HepG2 (cell line): ENCODE results near the gene KLHL21. TPM values are rescaled to one million over a fixed set of nuclear protein-coding genes. Genes with fewer than 3 reads are reported as not detected.

Source experiments
- GFI1 ChIP-seq: sonication (generic); formaldehyde crosslinking; IDR thresholded peaks from 2 replicates; pipeline ENCODE4 v1.5.0; 2020; ENCODE audit warnings: missing genetic modification reagents, mild to moderate bottlenecking, borderline replicate concordance
- GLMP ChIP-seq: sonication (generic); formaldehyde crosslinking; IDR thresholded peaks from 2 replicates; pipeline ENCODE4 v1.9.0; 2021; ENCODE audit warnings: missing genetic modification reagents, mild to moderate bottlenecking, borderline replicate concordance
- JUNB ChIP-seq: sonication (generic); formaldehyde crosslinking; IDR thresholded peaks from 2 replicates; pipeline ENCODE4 v1.8.0; 2022; ENCODE audit warnings: missing genetic modification reagents, mild to moderate bottlenecking, borderline replicate concordance
- POGZ ChIP-seq: sonication (generic); formaldehyde crosslinking; IDR thresholded peaks from 2 replicates; pipeline ENCODE4 v1.4.0; 2020; ENCODE audit warnings: mild to moderate bottlenecking, missing genetic modification reagents
- SKIL ChIP-seq: sonication (generic); formaldehyde crosslinking; IDR thresholded peaks from 2 replicates; pipeline ENCODE4 v1.8.0; 2022; ENCODE audit warnings: missing genetic modification reagents, mild to moderate bottlenecking, moderate library complexity, borderline replicate concordance
- SNAI1 ChIP-seq: sonication (generic); formaldehyde crosslinking; IDR thresholded peaks from 2 replicates; pipeline ENCODE4 v1.5.0; 2020; ENCODE audit warnings: mild to moderate bottlenecking, missing genetic modification reagents, borderline replicate concordance
- SRSF4 ChIP-seq: fragments of 200-400 bp; formaldehyde crosslinking; IDR thresholded peaks from one replicate; pipeline ENCODE4 v1.6.1; 2018; ENCODE audit warnings: mild to moderate bottlenecking, low read depth, low read length, moderate library complexity; ENCODE audit not compliant: poor library complexity, severe bottlenecking
- SRSF9 ChIP-seq: fragments of 200-400 bp; formaldehyde crosslinking; IDR thresholded peaks from 2 replicates; pipeline ENCODE4 v1.6.1; 2018; ENCODE audit warnings: borderline replicate concordance, mild to moderate bottlenecking, low read depth, low read length; ENCODE audit not compliant: insufficient read depth, poor library complexity, severe bottlenecking
- XRCC5 ChIP-seq: fragments of 200-400 bp; formaldehyde crosslinking; optimal IDR thresholded peaks from 2 replicates; pipeline ENCODE3; 2017; ENCODE audit warnings: mild to moderate bottlenecking, low read length
- ZBTB46 ChIP-seq: sonication (generic); formaldehyde crosslinking; IDR thresholded peaks from 2 replicates; pipeline ENCODE4 v1.4.0; 2020; ENCODE audit warnings: mild to moderate bottlenecking, missing genetic modification reagents, borderline replicate concordance
- ZIK1 ChIP-seq: sonication (generic); formaldehyde crosslinking; IDR thresholded peaks from 2 replicates; pipeline ENCODE4 v1.5.0; 2020; ENCODE audit warnings: mild to moderate bottlenecking, low read depth, missing genetic modification reagents, borderline replicate concordance
- ZNF282 ChIP-seq: fragments of 450-650 bp; IDR thresholded peaks from 2 replicates; pipeline ENCODE4 v1.6.1; 2018; ENCODE audit not compliant: partially characterized antibody
- ZNF337 ChIP-seq: sonication (generic); formaldehyde crosslinking; IDR thresholded peaks from 2 replicates; pipeline ENCODE4 v1.5.1; 2020; ENCODE audit warnings: missing genetic modification reagents, low read depth, mild to moderate bottlenecking, borderline replicate concordance
- ZNF430 ChIP-seq: sonication (generic); formaldehyde crosslinking; IDR thresholded peaks from 2 replicates; pipeline ENCODE4 v1.9.0; 2021; ENCODE audit warnings: mild to moderate bottlenecking, missing genetic modification reagents
- ZNF607 ChIP-seq: sonication (generic); formaldehyde crosslinking; IDR thresholded peaks from 2 replicates; pipeline ENCODE4 v1.5.1; 2020; ENCODE audit warnings: missing genetic modification reagents, mild to moderate bottlenecking, borderline replicate concordance
- ZNF678 ChIP-seq: sonication (generic); formaldehyde crosslinking; IDR thresholded peaks from 2 replicates; pipeline ENCODE4 v1.4.0; 2020; ENCODE audit warnings: mild to moderate bottlenecking, missing genetic modification reagents
- ZNF749 ChIP-seq: sonication (generic); formaldehyde crosslinking; IDR thresholded peaks from 2 replicates; pipeline ENCODE4 v1.8.0; 2022; ENCODE audit warnings: mild to moderate bottlenecking, missing genetic modification reagents, moderate library complexity, borderline replicate concordance
- ZNF775 ChIP-seq: sonication (generic); formaldehyde crosslinking; IDR thresholded peaks from 2 replicates; pipeline ENCODE4 v1.4.0; 2020; ENCODE audit warnings: missing genetic modification reagents, mild to moderate bottlenecking, moderate library complexity, borderline replicate concordance
- ZSCAN30 ChIP-seq: sonication (generic); formaldehyde crosslinking; IDR thresholded peaks from 2 replicates; pipeline ENCODE4 v1.5.0; 2020; ENCODE audit warnings: mild to moderate bottlenecking, missing genetic modification reagents
- polyA plus RNA-seq, 8 experiments: library from polyadenylated mRNA; depleted of rRNA in 3 of 8; stranded (reverse) in 7 of 8; unstranded in 1 of 8; fragments of >200 nt; fragmentation: Illumina TruSeq in 4 of 8; extraction: Trizol in 4 of 8; gene quantifications; 2 replicates each; pipeline versions ENCODE4 v1.2.1 to v1.2.3, GENCODE V29; 2011 to 2016; ENCODE audit warnings: low read depth in 4 of 8, missing spikeins in 1 of 8, mixed read lengths in 1 of 8; ENCODE audit not compliant: insufficient read depth in 1 of 8
- total RNA-seq, 5 experiments: library from RNA; depleted of rRNA; stranded (reverse); fragments of >200 nt; fragmentation: Illumina TruSeq; extraction: Trizol; gene quantifications; 2 replicates each; pipeline ENCODE4 v1.2.3, GENCODE V29; 2016; ENCODE audit warnings: low read depth in 1 of 5
- TF ChIP-seq, protein P1 (sequence below): sonication (generic); formaldehyde crosslinking; IDR thresholded peaks from 2 replicates; pipeline ENCODE4 v1.8.0; 2022; ENCODE audit warnings: missing genetic modification reagents, mild to moderate bottlenecking, inconsistent platforms, borderline replicate concordance
- TF ChIP-seq, protein P2 (sequence below): sonication (generic); formaldehyde crosslinking; IDR thresholded peaks from 2 replicates; pipeline ENCODE4 v1.5.0; 2020; ENCODE audit warnings: mild to moderate bottlenecking, low read depth, missing genetic modification reagents, borderline replicate concordance

The KLHL21 gene
- total and polyA plus RNA-seq, 2 of the 13 experiments (the other 11 are each of a cell fraction or from before 2014, with no cell fraction given), result 14.8 to 25.0 TPM

- no peak for TF ChIP-seq GFI1 (CRISPR knock-in tag)
- no peak for TF ChIP-seq POGZ (CRISPR knock-in tag)
- no peak for TF ChIP-seq ZSCAN30 (CRISPR knock-in tag)
- TF ChIP-seq XRCC5, result no peak
- TF ChIP-seq SRSF9, result no peak
- TF ChIP-seq ZNF678 (CRISPR knock-in tag), result no peak
- no peak for TF ChIP-seq ZNF430 (CRISPR knock-in tag)
- no peak; the same call in 1 of the 2 replicates for TF ChIP-seq ZNF749 (CRISPR knock-in tag)
- TF ChIP-seq ZNF337 (CRISPR knock-in tag), result no peak
- no peak for TF ChIP-seq GLMP (CRISPR knock-in tag)
- TF ChIP-seq, protein P1, sequence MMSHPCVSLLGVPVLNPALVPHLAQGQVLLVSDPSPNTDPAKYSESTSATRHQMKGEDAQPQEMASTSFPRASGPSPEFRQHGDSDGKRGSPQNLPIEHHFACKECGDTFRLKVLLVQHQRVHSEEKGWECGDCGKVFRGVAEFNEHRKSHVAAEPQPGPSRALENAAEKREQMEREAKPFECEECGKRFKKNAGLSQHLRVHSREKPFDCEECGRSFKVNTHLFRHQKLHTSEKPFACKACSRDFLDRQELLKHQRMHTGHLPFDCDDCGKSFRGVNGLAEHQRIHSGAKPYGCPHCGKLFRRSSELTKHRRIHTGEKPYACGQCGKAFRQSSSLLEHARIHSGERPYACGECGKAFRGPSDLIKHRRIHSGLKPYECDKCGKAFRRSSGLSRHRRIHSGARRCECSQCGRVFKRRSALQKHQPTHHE (CRISPR knock-in tag), result no peak
- no peak for TF ChIP-seq ZNF282
- no peak for TF ChIP-seq SKIL (CRISPR knock-in tag)
- no peak for TF ChIP-seq JUNB (CRISPR knock-in tag)
- TF ChIP-seq ZNF775, result no peak
- TF ChIP-seq SRSF4, result no peak
- TF ChIP-seq, protein P2, sequence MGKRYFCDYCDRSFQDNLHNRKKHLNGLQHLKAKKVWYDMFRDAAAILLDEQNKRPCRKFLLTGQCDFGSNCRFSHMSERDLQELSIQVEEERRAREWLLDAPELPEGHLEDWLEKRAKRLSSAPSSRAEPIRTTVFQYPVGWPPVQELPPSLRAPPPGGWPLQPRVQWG (CRISPR knock-in tag), result no peak
- TF ChIP-seq ZBTB46 (CRISPR knock-in tag), result no peak
- no peak for TF ChIP-seq SNAI1 (CRISPR knock-in tag)
- no peak for TF ChIP-seq ZIK1 (CRISPR knock-in tag)
- TF ChIP-seq ZNF607 (CRISPR knock-in tag), result no peak
These were observed 1.4 kb downstream of the KLHL21 start (continued) for GRCh38 chr1:6601049-6601922.
